Measurements from ENCODE around the gene RPL28. TPM values are rescaled to one million over a fixed set of nuclear protein-coding genes. Genes with fewer than 3 reads are reported as not detected.

Gene RPL28
- 550 and 836 TPM in 2 replicates for total RNA-seq (2014; rRNA removed)
- percentile 98 among the genes with signal in this experiment for Bru-seq, nascent RNA
- BruChase-seq, experiment 1, labeled RNA remaining after a 6-hour chase = percentile 98 among the genes with signal in this experiment
- percentile 98 among the genes with signal in this experiment for BruChase-seq, experiment 2, labeled RNA remaining after a 2-hour chase
- long read RNA-seq, full-length matches to known transcripts = 657 of 1,038 reads
- long read RNA-seq, partial matches to known transcripts = 327 of 1,038 reads
- long read RNA-seq, other reads (novel, unspliced or antisense) = 54 of 1,038 reads

- Histone ChIP-seq H3K27ac (ENCODE audit: low read length) (peak within 1 kb of the TSS; percentile 54), H3K4me1 (ENCODE audit: insufficient read depth, low read length) (peaks cover 41% of the 10 kb centered on the region), H2AFZ (ENCODE audit: low read length) (peak within 1 kb of the TSS; percentile 63), H3K79me2 (ENCODE audit: low read length) (peaks cover 73% of the 10 kb centered on the region), H4K20me1 (ENCODE audit: low read length) (peaks cover 49% of the 10 kb centered on the region), H3K9me3 (ENCODE audit: low read length) (no peaks in the 10 kb centered on the region), H3K9ac (ENCODE audit: low read length) (peak within 1 kb of the TSS; percentile 95), H3K36me3 (ENCODE audit: low read depth, low read length) (peaks cover 39% of the 10 kb centered on the region), H3K27me3 (ENCODE audit: low read length) (no peaks in the 10 kb centered on the region), H3K4me2 (ENCODE audit: low read length) (peak within 1 kb of the TSS; percentile 90), H3K9me2 (replicated peaks; ENCODE audit: low read length) (no peaks in the 10 kb centered on the region), H3K4me3 (ENCODE audit: low read length) (peak within 1 kb of the TSS; percentile 98), H3F3A (ENCODE audit: low read length, unreplicated experiment) (peaks cover 7% of the 10 kb centered on the region)
- TF ChIP-seq, protein P1, sequence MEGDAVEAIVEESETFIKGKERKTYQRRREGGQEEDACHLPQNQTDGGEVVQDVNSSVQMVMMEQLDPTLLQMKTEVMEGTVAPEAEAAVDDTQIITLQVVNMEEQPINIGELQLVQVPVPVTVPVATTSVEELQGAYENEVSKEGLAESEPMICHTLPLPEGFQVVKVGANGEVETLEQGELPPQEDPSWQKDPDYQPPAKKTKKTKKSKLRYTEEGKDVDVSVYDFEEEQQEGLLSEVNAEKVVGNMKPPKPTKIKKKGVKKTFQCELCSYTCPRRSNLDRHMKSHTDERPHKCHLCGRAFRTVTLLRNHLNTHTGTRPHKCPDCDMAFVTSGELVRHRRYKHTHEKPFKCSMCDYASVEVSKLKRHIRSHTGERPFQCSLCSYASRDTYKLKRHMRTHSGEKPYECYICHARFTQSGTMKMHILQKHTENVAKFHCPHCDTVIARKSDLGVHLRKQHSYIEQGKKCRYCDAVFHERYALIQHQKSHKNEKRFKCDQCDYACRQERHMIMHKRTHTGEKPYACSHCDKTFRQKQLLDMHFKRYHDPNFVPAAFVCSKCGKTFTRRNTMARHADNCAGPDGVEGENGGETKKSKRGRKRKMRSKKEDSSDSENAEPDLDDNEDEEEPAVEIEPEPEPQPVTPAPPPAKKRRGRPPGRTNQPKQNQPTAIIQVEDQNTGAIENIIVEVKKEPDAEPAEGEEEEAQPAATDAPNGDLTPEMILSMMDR (conservative IDR thresholded peaks at IDR 0.05; ENCODE audit: low read depth, low read length) = no peak
- TF ChIP-seq EZH2 (IDR thresholded peaks at IDR 0.05; ENCODE audit: low read length, unreplicated experiment) = no peak
- TF ChIP-seq EZH2phosphoT487 (IDR thresholded peaks at IDR 0.05; ENCODE audit: borderline replicate concordance, low read length) = no peak
- intact Hi-C loops (cut with micrococcal nuclease) = loop anchor here (2.0 to 10.0 kb wide), 3 partner anchors 47 to 171 kb away; partner anchors contain the start of gene KMT5C
- peak; percentile 100 for DNase-seq
- ChIA-PET CTCF (no interaction called here), POLR2A (ENCODE audit: unreplicated experiment) (no interaction called here)
- BruUV-seq (replicated peaks) = TSS peak; percentile 68
- peak; percentile 71 for ATAC-seq
These were observed at the start of gene RPL28 for GRCh38 chr19:55385724-55386492. TSS of gene RPL28 (plus strand) at chr19:55385932. CDS start at chr19:55386358, 426 bp downstream.

- Histone ChIP-seq H3K9me3 (ENCODE audit: low read length) (no peaks in the 10 kb centered on the region), H3K9me2 (replicated peaks; ENCODE audit: low read length) (no peaks in the 10 kb centered on the region), H3K36me3 (ENCODE audit: low read depth, low read length) (no peaks in the 10 kb centered on the region), H4K20me1 (ENCODE audit: low read length) (no peaks in the 10 kb centered on the region), H3K27me3 (ENCODE audit: low read length) (no peaks in the 10 kb centered on the region), H3K79me2 (ENCODE audit: low read length) (peaks cover 11% of the 10 kb centered on the region), H3K4me3 (ENCODE audit: low read length) (no peak overlapping the region), H3F3A (ENCODE audit: low read length, unreplicated experiment) (no peaks in the 10 kb centered on the region), H3K4me2 (ENCODE audit: low read length) (no peak overlapping the region), H3K4me1 (ENCODE audit: insufficient read depth, low read length) (peaks cover 19% of the 10 kb centered on the region), H3K27ac (ENCODE audit: low read length) (no peak overlapping the region), H3K9ac (ENCODE audit: low read length) (no peak overlapping the region), H2AFZ (ENCODE audit: low read length) (no peak overlapping the region; the same call in 1 of the 2 replicates)
- ChIA-PET CTCF (no interaction called here), POLR2A (ENCODE audit: unreplicated experiment) (no interaction called here)
- intact Hi-C loops (cut with micrococcal nuclease) = loop anchor here (5.0 kb wide), 1 partner anchor 124 kb away; no protein-coding TSS in a partner anchor
- DNase-seq (peak; percentile 43), ATAC-seq (no peak)
- BruUV-seq (replicated peaks) = no TSS peak
- TF ChIP-seq EZH2 (IDR thresholded peaks at IDR 0.05; ENCODE audit: low read length, unreplicated experiment) (no peak), EZH2phosphoT487 (IDR thresholded peaks at IDR 0.05; ENCODE audit: borderline replicate concordance, low read length) (no peak)
- TF ChIP-seq, protein P1 (conservative IDR thresholded peaks at IDR 0.05; ENCODE audit: low read depth, low read length) = no peak
These were observed 49.6 kb upstream of the RPL28 start for GRCh38 chr19:55336101-55336500.
